ENCODE results near the gene GDI1.

Gene GDI1

DNA sequence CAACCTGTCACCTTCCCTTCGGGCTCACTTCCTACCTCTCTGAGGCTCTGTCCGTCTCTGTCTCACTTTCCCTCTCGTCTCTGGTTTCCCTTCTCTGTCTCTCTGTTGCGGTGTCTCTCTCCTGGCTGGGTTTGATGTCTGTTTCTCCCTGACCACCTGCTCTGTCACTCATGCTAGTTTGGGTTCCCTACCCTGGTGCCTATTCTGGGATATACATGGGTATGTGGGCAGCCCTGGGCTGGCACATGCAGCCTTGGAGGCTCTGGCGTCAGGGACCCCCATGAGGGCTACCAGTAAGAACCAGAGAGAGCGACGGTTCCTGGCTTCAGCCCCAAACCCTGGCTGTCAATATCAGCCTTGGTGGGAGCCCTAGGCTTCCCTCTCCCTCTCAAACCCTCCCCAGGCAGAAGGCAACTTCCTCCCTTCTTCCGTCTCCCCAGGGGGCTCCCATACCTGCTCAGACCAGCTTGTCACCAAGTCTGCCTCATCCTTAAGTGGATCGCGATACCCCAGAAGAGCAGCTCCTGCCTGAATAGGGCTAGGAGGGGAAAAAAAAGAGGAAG lies 28.2 kb upstream of the GDI1 start:
- DNase-seq (ENCODE audit: low read depth in 2 of 2): no peak

DNA sequence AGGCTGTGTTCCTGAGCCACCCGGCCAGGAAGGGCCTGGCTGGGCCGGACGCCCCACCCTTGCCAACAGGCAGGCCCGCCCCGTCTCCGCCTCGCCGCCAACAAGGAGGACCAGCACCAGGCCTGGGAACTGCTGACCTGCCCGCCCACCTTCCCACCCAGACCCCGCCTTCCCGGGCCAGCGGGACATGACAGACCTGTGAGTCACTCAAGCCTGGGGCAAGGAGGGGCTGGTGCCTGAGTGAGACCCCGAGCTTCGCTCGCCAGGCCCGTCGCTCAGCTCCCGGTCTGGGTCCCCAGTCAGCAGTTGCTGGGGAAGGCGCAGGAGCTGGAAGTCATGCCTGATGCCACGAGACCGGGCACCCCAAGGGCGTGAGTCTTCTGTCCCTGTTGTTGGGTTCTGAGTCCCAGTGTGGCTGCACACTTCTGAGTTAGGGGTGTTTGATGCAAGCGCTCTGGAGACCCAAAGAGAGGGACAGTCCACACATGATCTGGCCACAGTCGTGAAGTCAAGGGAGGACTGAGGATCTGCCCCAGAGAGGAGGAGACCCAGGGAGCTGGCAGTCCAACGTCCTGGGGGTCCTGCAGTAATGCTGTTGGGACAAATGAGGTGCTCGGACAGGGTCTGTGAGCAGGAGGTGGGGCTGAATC lies 27.6 kb upstream of the GDI1 start, which contains the start of gene DNASE1L1:
Gene DNASE1L1, minus strand, starts transcription at position 33 of the 650 bp plus-strand sequence. CDS start 3,686 bp downstream, outside the sequence.
- no peak for DNase-seq (ENCODE audit: low read depth in 2 of 2)

GRCh38 chrX:154411981-154412340 lies 25.0 kb upstream of the GDI1 start:
- peak in 1 of 2 donors; percentile 57 for DNase-seq (ENCODE audit: low read depth in 2 of 2)

- DNase-seq (ENCODE audit: low read depth in 2 of 2): no peak
Measured at GRCh38 chrX:154412468-154412867, 24.5 kb upstream of the GDI1 start.

DNA sequence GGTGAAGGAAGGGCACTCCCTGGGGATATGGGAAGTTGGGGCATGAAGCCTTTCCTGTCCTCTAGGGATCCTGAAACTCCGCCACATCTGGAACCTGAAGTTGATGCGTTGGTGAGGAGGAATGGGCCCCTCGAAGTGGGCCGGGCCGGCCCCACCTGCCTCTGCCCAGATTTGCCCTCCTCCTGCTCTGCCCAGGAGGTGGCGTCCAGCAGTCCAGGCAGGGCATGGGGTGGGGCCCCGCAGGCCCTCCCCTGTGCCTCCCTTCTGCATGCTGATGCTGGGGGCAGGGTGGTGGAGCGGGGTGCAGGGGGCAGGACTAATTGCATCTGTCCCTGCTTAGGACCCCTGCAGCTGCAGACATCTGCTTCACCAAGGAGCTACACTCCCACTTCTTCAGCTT lies 23.8 kb upstream of the GDI1 start:
- no peak for DNase-seq (ENCODE audit: low read depth in 2 of 2)

- no peak for DNase-seq (ENCODE audit: low read depth in 2 of 2)
Measured at GRCh38 chrX:154417157-154417556, 19.8 kb upstream of the GDI1 start.

GRCh38 chrX:154419189-154419588 lies 17.8 kb upstream of the GDI1 start:
- no peak for DNase-seq (ENCODE audit: low read depth in 2 of 2)

GRCh38 chrX:154419688-154420401 lies 17.1 kb upstream of the GDI1 start:
- DNase-seq (ENCODE audit: low read depth in 2 of 2): no peak

DNA sequence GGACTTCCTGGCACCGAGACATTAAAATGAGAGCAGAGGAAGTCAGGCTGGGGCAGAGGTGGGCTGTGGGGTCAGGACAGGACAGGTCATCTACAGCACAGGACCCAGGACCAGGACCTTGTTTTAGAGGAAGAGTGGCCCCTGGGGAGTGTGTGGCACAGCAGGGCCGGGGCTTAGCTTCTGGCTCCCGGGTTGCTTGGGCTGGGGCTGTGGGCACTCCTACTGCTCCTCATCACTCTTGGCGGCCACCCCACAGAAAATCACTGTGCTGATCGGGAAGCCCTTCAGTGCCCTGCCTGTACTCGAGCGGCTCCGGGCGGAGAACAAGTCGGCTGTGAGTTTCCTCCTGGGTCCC lies 16.6 kb upstream of the GDI1 start:
- DNase-seq (ENCODE audit: low read depth in 2 of 2): no peak

- DNase-seq (ENCODE audit: low read depth in 2 of 2): no peak
Measured at GRCh38 chrX:154426916-154427770, 9.8 kb upstream of the GDI1 start.

DNA sequence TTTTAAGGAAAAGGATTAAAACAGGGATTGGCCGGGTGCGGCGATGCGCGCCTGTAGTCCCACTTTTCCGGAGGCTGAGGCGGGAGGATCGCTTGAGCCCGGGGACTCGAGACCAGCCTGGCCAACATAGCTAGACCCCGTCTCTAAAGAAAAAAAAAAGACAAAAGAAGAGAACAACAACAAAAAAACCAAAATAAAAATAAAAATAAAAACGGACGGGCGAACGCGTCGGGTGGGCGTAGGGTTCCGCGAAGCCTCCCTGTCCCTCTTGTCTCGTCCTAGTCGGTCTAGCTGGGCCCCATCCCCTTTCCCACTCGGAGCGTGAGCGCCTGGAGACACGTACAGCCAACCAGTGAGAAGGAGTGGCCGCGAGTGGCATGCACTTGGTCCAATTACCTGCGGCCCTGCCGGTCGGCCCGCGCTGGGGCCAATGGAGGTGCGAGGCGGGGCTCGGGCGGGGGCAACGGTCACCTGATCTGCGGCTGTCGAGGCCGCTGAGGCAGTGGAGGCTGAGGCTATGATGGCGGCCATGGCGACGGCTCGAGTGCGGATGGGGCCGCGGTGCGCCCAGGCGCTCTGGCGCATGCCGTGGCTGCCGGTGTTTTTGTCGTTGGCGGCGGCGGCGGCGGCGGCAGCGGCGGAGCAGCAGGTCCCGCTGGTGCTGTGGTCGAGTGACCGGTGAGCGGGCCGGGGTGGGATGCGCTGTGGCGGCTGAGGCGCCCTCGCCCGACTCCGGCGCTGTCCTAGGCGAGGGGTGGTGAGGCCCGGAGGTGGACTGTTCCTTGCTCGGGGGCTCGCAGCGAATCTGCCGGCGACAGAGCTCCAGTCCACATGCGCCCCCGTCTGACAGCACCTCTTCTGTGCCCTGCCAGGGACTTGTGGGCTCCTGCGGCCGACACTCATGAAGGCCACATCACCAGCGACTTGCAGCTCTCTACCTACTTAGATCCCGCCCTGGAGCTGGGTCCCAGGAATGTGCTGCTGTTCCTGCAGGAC lies 8.5 kb upstream of the GDI1 start, which contains the start of gene ATP6AP1:
Gene ATP6AP1, plus strand, starts transcription at position 502 of the 996 bp plus-strand sequence. Its CDS starts 16 bp downstream, at position 518.
- DNase-seq (ENCODE audit: low read depth in 2 of 2): peak; percentile 83 to 86

DNA sequence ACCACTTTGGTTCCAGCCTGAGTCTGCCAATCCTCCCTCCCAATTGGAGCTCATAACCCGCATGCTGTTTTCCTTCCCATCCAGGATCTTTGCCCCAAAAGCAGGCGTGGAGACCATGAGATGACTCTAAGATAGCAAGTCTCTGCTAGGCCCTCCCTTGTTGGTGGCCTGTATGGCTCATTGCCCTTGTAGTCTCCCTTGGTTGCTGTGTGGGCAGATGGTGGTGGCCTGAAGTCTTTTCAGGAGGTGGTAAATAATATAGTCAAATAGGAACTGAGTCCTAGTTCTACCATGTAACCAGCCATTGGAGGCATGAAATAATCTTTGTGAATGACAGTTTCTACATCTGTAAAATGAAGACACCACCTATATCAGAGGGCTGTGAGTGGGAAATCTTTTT lies 7.2 kb upstream of the GDI1 start:
- DNase-seq (ENCODE audit: low read depth in 2 of 2): no peak

- DNase-seq (ENCODE audit: low read depth in 2 of 2): no peak
Measured at GRCh38 chrX:154430479-154430878, 6.5 kb upstream of the GDI1 start.

GRCh38 chrX:154430916-154431315 lies 6.0 kb upstream of the GDI1 start:
- DNase-seq (ENCODE audit: low read depth in 2 of 2): no peak

GRCh38 chrX:154431341-154431740 lies 5.6 kb upstream of the GDI1 start:
- no peak for DNase-seq (ENCODE audit: low read depth in 2 of 2)

DNA sequence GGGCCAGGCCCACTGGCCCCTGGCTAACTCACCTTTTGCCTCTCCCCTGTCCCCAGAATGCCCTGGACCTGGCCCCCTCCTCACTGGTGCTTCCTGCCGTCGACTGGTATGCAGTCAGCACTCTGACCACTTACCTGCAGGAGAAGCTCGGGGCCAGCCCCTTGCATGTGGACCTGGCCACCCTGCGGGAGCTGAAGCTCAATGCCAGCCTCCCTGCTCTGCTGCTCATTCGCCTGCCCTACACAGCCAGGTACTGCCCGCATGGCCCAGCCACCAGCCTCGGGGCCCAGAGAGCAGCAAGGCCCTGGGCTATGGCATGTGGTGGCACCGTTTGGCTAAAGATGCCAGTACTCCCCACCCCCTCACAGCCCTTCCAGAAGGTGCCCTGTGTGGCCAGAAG lies 4.7 kb upstream of the GDI1 start:
- no peak for DNase-seq (ENCODE audit: low read depth in 2 of 2)

GRCh38 chrX:154433605-154434004 lies 3.3 kb upstream of the GDI1 start:
- no peak for DNase-seq (ENCODE audit: low read depth in 2 of 2)

DNA sequence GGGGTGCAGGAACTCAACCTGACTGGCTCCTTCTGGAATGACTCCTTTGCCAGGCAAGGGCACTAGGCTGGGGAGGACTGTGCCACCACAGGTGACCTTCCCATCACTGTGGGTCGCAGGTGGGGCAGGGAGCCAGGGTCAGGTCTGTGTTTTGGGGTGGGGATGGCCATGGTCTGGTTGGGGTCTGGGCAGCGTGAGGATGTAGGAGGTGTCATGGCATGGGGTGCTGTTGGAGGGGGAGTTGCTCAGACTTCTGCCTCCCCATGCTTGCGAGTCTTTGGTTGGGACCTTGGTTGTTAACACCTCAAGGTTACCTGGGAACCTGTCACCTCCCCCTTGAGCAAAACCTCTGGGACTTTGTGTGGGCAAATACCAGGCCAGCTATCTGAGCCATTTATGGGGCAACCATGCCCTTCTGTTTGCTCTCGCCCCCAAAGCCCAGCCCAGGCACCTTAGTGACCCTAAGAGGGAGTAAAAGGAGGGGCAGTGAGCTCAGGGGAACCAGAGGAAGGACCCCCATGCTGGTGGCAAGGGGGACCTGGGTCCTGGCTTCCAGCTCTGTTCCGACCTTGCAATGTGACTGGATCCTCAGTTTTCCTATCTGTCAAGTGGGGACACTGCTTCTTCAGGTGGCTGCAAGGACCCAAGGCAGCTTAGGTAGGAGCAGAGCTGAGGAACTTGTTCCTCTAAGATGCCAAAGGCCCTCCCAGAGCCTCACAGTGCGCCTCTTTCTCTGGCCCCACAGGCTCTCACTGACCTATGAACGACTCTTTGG lies 2.4 kb upstream of the GDI1 start:
- DNase-seq (ENCODE audit: low read depth in 2 of 2): no peak

- no peak for DNase-seq (ENCODE audit: low read depth in 2 of 2)
Measured at GRCh38 chrX:154435171-154435733, 1.7 kb upstream of the GDI1 start.

Measured in stimulated activated CD8-positive, alpha-beta memory T cell treated with anti-CD3 and anti-CD28 coated beads, Interleukin-15, amount 100 ng/mL, for 48 hours (primary cell).